ENCODE measurements around the gene CFAP100.

DNA sequence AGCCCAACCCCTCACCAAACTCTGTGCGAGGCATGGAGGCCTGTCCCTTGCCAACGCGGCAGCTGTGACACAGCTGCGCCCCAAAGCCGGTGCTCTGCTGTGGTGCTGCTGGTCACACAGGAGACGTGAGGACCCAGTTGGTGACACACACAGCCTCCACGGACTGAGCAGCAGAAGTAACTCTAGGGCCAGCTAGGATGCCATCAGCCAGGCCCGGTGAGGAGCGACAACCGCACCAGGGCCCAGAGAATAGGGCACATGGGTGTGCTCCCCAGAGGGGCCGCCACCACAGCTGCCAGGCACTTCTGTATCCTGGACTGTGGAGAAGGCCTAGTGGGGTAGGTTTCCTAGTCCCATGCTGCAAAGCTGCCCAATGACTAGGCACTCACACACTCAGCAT lies 70.3 kb downstream of the CFAP100 start:
- TF ChIP-seq CTCF (IDR thresholded peaks at IDR 0.05; ENCODE audit: low read length): no peak
- TF ChIP-seq EZH2 (IDR thresholded peaks at IDR 0.05; ENCODE audit: borderline replicate concordance, low read length): no peak

All from OCI-LY1 (cell line).